GM19238 (cell line): ENCODE data around the gene MRPS14.
"Not testable (repeated sequence)": the region's sequence is repeated elsewhere in the genome, so short reads cannot be mapped to it uniquely, and the experiment has no call there.

Experiments used
- DNase-seq: peaks from one replicate; pipeline ENCODE4 v3.0.0; 2011; ENCODE audit warnings: low spot score; ENCODE audit not compliant: insufficient read length

MRPS14 gene

DNA sequence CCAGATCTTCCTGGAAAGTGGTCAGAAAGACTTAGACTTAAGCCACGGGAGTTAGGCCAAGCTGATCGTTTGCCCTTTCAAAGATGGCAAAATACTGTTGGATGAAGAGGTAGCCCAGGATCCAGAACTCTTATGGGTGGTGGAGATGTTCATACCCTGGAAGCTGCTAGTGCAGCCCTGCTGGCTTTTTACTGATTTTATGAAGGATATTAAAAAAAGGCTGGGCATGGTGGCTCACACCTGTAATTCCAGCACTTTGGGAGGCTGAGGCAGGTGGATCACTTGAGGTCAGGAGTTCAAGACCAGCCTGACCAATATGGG is 657 bp upstream of the MRPS14 start:
- not testable (repeated sequence) for DNase-seq

DNA sequence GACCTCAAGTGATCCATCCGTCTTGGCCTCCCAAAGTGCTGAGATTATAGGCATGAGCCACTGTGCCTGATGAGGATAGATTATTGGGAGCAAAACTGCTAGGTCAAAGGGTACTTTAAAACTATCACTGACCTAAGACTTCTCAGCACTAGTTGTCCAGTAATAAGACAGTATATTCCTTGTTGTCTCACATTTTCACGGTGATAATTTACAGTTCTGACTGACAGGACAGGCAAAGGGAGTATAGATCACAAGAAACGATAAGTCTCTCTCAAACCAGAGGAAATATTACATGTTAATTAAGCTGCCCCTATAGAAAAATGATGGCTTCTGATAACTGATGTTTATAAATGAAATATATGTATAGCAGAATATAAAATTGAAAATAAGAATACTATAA is 3.7 kb downstream of the MRPS14 start:
- no peak for DNase-seq

DNA sequence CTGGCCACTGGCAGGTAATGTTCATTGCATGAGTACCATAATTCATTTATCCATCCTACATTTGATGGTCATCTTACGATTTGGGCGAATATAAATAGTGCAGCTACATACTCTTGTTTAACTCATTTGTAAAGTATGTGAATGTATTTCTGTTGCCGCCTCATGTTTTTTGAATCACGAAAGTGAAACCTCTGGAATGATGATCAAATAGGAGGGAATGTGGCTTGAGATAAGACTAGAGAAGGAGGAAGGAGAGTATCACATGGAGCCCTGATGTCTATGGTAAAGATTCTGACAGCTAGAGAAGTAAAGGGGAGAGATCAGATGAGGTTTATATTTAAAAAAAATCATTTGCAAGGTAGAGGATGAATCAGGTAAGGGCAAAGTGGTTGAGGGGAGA is 8.0 kb downstream of the MRPS14 start:
- no peak for DNase-seq

DNA sequence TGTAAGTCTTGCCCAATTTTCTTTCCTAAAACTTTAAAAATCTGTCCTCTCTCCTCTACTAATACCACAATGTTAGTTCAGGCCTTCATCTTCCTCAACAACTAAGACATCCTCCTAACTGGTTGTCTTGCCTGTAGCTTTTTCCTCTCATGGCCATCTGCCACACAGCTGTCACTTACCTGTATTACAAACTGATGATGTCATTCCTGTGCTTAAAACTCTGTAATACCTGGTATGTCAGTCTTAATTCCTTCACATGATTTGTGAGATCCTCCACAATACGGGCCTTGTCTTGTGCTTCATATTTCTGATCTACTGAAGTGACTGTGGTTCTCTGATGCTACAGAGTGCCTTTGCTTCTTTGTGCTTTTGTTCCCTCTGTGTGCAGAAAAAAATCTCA is 9.8 kb downstream of the MRPS14 start:
- no peak for DNase-seq

DNA sequence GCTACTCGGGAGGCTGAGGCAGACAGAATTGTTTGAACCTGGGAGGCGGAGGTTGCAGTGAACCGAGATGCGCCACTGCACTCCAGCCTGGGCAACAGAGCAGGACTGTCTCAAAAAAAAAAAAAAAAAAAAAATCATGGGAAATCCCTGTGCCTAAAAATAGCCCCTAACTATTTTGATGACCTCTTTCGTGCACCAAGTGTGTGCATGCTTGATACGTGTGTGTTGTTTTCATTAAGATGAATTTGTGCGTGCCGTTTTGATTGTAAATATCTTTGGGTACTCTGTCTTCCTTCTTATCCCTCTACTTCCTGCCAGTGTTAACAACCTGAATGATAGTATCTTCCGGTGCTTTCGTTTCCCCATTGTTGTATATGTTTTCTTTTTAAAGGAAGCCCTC is 13.7 kb downstream of the MRPS14 start:
- DNase-seq: no peak

DNA sequence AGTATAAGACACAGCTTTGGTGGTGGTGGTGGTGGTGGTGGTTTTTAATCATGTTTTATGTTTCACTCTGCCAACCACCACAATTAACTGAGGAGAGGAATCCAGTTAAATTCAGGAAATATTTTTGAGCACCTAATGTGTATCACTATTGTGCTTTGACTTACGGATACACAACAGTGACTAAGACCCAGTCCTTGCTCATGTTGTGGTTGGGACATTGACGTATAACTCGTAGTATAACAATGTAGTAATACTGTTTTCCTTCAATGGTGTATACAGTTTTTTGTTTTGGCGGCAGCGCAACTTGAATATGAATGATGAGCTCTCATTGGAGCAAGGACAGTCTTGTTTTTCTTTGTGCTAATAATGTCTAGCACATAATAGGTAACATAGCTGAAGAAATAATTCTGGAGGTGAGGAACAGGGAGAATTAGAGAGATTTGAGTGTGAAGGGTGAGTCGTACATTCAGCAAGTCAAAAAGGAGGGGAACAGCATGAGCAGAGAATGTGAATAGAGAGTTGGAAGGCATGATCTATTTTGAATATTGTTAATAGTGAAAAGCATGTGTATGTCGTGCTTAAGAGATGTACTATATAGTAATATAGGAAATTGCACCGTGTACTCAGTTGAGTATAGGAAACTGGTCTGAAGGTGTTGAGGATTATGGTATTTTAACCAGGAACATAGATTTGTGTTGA is 18.0 kb downstream of the MRPS14 start:
- no peak for DNase-seq

DNA sequence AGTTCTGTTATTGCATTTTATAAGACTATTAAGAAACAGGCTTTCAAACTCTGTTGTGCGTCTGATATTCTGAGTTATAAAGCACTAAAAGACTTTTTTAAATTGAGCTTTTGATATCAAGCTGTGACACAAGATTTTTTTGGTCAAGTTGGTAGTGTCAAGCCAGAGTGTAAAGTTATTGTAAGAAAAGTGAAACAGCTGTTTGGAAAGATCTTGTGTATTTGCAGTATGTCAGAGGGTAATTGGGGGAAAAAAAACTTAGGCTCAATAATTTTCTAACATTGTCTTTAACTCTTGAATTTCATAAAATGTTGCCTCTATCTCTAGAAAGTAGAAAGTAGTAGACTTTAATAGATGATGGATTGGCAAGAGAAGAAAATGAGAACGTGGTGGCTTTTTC is 19.7 kb downstream of the MRPS14 start:
- DNase-seq: no peak

DNA sequence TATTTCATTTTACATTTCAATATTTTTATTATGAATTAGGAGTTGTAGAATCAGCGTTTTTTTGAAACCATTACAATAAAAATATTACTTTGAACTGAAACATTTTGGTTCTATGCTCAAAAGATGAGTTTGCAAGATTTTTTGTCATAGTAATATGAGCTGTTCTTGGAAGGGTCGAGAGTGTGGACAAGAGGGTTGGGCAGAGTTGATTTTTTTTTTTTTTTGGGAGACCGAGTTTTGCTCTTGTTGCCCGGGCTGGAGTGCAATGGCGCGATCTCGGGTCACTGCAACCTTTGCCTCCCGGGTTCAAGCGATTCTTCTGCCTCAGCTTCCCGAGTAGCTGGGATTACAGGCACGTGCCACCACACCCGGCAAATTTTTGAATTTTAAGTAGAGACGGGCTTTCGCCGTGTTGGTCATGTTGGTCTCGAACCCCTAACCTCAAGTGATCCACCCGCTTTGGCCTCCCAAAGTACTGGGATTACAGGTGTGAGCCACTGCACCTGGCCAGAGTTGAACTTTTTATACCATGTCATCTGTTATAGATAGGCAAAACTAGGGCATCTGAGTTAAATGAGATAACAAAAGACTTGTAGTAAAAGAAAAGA is 20.2 kb downstream of the MRPS14 start:
- no peak for DNase-seq

DNA sequence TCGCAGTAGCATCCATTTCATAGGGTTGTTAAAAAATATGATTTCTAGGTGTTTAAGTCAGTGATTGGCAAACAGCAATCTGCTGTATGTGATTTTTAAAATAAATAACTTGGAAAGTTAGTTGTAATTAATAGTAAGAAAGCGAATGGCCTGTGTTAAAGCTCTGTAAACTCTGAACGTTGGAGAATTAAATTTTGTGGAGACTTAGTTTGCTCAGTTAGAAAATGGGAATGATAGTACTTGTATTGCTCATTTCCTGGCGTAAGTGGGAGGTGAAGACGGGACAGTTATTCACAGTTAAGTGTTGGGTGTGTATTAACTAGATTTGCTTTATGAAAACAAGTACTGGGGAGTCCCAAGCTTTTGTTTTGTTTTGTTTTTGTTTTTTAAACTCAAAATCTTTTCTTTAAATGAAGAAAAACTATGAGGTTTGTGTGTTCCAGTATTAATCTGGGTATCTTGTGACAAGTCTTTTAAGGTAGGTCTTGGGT is 22.5 kb downstream of the MRPS14 start:
- DNase-seq: no peak

DNA sequence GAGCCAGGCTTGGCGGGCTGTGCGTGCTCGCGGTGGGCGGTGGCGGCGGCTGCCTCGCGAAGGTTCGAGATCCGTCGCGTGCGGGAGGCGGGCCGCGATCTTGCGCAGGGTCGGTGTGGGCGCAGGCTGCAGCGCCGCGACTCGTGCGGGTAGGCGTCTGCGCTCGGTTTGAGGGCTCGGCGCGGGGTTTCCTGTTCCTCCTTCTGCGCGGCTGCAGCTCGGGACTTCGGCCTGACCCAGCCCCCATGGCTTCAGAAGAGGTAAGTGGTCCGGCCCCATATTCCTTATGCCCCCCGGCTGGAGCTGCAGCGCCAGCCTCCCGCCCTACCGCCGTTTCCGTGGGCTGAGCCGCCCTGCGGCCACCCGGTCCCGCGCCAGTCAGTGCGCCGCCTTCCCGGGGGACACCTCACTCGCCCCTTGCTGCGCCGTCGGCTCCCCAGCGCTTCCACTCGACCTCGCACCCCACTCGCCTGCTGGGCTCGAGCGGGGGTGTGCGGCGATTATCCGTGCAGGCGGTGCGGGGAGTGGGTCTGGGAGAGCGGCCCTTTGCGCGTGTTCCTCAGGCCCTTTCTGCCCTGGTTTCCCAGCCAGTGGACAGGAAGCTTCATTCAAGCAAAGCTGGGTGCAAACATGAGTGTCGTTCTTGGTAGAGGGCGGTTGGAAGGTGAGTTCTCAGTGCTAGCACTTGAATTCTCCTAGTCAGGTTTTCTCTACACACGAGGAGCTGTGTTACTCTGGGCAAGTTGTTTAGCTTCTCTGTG is 23.1 kb downstream of the MRPS14 start, which contains the start of gene CACYBP:
CACYBP (plus strand) TSS at position 12 of the 761 bp plus-strand sequence; CDS start at position 246, 234 bp downstream.
- no peak for DNase-seq

DNA sequence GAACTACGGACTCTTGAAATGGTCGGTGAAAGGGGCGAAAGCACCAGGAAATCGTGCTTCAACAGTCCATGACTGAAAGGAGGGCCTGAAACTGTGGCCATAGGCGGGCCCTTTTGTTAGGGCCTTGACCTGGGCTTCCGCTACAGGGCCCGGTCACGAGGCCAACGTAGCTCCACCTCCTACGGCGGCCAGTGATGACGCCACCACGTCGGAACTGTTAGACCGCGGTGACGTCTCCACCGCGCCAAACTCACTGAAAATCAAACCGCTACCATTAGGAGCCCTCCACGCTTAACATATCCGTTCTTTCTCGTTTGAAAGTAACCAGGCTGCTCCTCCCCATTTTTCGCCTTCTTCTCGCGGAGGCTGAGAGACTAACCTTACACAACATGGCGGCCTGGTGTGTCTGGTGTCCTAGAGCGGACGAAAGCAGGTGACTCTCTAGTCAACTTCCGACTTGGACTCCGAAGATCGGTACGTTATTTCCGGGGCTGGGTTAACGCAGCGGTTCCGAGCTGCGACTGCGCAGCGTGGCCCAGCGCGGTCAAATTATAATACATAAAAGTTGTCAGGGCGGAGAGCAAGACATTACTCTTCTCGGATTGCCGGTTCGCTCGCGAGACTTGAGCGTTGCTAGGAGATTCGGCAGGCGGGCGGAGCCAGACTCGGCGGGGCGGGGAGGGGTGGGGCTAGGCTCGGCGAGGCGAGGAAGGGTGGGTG is 23.8 kb downstream of the MRPS14 start:
- DNase-seq: peak; percentile 67

DNA sequence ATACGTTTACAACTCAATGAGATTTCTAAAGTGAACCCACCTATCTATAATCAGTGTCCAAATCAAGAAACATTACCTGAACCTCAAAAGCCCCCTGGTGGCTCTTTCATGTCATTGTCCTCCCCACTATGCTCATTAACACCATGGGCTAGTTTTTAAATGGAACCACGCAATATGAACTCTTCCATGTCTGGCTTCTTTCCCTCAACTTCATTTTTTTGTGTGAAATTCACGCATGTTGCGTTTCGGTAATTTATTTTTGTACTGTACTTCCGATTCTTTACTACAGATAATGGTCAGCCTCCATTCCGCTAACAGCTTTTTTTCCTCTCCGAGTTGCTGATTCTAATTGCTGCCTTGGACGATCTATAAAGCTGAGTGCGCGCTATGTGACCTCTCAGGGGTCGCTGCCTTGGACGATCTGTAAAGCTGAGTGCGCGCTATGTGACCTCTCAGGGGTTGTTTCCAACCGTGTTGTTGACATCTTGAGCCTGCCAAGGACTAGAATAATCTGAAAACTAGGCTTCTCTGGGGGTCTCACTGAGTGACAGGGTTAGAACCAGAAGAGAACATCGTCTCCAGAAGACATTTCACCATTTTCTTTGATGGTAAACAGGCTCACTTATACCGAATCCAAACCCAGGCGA is 24.5 kb downstream of the MRPS14 start:
- DNase-seq: no peak

DNA sequence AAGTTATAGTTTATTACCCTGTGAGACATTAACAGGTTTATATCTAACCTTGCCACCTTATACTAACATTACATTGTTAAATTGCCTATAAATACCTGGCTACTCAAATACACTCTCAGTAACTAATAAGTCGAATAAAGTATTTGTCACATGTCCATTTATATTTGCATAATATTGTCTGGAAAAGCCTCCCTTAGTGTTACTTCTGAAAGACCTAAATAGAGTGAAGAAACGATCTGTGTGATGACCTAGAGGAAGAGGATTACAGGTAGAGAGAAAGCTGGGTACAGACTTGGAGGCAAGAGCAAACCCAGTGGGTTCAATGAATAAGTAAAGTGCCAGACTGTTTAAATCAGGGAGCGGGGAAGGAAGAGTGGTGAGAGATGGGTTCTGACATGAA is 26.2 kb downstream of the MRPS14 start:
- DNase-seq: no peak

DNA sequence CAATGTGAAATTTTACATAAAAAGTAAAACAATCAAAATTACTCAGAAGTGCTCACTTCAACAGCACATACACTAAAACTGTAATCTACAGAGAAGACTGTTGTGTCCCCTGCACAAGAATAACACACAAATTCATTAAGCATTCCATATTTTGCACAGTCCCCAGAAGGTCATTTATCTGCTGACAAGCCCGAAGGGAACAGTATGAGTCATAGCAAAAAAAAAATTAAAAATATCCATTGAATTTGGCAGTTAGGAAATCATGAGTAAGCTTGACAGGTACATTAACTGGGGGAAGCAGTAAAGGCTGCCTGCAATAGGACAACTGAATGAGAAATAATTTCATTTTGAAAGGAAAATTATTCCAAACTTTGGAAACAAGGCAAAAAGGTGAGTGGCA is 26.7 kb downstream of the MRPS14 start:
- no peak for DNase-seq

DNA sequence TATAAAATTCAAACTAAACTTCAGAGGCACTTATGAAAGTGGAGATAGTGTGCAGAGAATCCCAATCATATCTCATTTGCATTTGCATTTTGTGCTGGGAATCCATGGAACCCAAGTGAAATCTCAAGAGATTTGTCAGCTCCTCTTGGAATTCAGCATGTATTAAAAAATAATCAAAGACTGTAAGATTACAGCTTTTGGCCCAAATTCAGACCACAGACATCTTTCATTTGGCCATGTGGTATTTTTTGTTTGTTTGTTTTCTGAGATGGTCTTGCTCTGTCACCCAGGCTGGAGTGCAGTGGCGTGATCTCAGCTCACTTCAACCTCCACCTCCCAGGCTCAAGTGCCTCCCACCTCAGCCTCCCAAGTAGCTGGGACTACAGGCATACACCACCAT is 27.3 kb downstream of the MRPS14 start:
- DNase-seq: no peak

DNA sequence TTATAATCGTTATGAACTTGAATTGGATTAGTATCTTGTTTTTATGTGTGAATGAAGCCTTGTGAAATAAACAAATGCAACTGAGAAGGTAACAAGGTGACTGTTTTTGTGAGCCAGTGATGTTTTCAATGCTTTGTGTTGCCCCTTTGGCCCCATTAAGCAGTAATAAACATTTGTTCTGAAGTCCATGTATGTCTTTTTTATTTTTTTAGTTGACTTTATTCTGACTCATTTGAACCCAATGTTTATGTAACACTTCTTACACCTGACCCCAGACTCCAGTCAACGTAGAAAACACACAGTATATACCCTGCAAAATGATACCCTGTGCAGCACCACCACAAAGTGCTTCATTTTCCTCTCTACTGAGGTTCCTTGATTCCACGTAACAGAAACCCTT is 28.1 kb downstream of the MRPS14 start:
- no peak for DNase-seq

DNA sequence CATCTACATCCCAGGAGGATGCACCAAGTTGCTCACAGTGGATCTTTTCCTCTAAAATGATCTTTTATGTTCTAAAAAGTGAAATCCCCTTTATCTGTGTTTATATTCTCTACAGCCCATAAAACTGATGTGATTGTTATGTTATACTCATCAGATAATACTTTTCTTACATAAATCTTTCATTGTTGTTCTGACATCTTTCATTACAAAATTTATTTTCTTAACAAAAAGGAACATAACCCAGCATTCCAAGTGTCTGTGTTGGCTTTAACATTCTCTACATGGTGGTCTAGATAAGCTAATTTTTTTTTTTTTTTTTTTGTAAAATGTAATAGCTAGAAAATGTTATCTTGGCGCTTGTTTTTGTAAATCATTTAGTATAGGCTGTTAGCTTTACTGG is 31.8 kb downstream of the MRPS14 start:
- no peak for DNase-seq

DNA sequence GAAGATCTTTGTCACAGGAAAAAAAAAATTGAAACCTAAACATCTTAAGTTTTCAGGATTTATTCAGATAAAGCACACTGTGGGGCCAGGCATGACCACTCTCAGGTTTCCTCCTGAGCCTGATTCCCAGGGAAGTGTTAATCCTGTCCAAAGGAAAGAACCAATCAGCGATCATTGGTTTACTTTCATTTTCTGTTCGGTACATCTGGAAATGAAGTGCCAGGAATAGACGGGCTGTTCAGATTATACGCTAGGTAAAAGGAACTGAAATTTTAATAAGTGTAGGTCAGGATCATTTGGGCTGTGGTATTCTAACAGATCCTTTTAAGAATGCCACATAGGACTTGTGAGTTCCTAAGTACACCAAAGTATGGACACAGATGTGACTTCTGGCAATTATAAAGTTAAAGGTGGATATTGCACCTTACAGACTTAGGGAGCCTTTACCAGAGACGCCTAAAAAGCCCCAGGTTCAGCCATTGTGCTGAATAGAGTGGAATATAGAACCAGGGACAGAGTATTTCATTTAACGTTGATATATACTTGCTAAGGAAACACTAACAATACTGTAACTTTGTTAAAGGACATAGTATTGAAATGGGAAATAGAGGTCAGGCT is 32.7 kb downstream of the MRPS14 start:
- no peak for DNase-seq

DNA sequence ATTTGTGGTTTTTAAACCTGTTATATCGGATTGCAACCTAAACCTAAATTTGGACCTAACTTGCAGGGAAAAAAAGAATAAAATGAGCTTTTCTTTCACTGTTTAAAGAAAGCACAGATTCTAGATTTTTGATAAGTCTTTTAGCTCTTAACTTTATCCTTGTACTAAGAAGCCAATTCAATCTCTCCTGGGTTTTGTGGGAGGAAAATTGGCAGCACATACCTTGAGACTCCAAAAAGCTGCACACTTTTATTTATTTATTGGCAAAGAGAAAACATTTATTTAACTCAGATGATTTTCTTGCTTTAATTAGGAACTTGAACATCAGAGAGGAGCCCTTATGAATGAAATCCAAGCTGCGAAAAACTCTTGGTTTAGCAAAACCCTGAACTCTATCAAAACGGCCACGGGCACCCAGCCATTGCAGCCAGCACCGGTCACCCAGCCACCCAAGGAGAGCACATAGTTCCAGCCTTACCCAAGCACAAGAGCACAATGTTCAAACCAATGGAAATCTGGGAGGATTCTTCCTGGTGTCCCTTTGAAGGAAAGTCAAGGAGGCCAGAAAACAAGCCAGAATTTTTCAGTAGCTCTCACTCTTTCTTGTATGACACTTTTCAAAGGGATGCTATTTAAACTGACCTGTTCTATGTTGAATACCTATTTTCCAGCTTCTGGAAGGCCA is 33.5 kb downstream of the MRPS14 start:
- DNase-seq: no peak

DNA sequence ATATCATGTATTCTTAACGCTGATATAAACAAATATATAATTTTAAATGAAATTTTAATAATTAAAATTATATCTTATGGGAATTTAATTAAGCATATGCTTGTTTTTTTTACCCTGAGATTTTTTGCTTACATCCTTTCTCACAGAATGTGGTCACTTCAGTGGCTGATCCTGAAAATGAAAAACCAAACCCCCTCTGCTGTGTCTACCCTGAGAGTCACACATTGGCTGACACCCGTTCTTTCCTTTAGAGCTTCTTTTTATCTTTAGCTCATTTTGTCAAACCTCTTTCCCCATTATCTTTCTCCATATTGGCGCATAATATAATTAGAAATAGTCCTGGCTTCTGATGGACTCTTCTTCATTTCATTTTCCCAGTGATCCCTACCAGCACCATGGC is 34.2 kb downstream of the MRPS14 start:
- DNase-seq: no peak
